ENCODE data around the gene CDK4. TPM values are rescaled to one million over a fixed set of nuclear protein-coding genes. Genes with fewer than 3 reads are reported as not detected.

CDK4 gene
- 100 to 1,000 TPM in 1 of 2 donors, 10 to 100 TPM in 1; 80.1 to 130 TPM for total RNA-seq
- polyA plus RNA-seq (ENCODE audit: insufficient read length in 6 of 6) = 100 to 1,000 TPM; 215 to 269 (median 245) TPM
- long read RNA-seq, donor 1, transcript CDK4-213 (3 exons, 685 nt) = minor isoform, 5 of 188 reads
- long read RNA-seq, donor 1, transcript CDK4-201 (8 exons, 2,076 nt) = major isoform, 116 of 188 reads
- long read RNA-seq, donor 1, partial matches to known transcripts = 45 of 188 reads
- long read RNA-seq, donor 1, other reads (novel, unspliced or antisense) = 20 of 188 reads
- long read RNA-seq, donor 2, transcript CDK4-201 (8 exons, 2,076 nt) = major isoform, 84 of 106 reads
- long read RNA-seq, donor 2, partial matches to known transcripts = 13 of 106 reads
- long read RNA-seq, donor 2, other reads (novel, unspliced or antisense) = 9 of 106 reads
- long read RNA-seq, donor 3, transcript CDK4-201 (8 exons, 2,076 nt) = major isoform, 118 of 130 reads
- long read RNA-seq, donor 3, partial matches to known transcripts = 0 of 130 reads
- long read RNA-seq, donor 3, other reads (novel, unspliced or antisense) = 10 of 130 reads
- long read RNA-seq, donor 4, transcript CDK4-201 (8 exons, 2,076 nt) = major isoform, 78 of 80 reads
- long read RNA-seq, donor 4, partial matches to known transcripts = 0 of 80 reads
- long read RNA-seq, donor 4, other reads (novel, unspliced or antisense) = 2 of 80 reads
- long read RNA-seq, donor 5, transcript CDK4-201 (8 exons, 2,076 nt) = major isoform, 76 of 181 reads
- long read RNA-seq, donor 5, partial matches to known transcripts = 54 of 181 reads
- long read RNA-seq, donor 5, other reads (novel, unspliced or antisense) = 48 of 181 reads
- long read RNA-seq, donor 6, transcript CDK4-201 (8 exons, 2,076 nt) = major isoform, 125 of 171 reads
- long read RNA-seq, donor 6, partial matches to known transcripts = 18 of 171 reads
- long read RNA-seq, donor 6, other reads (novel, unspliced or antisense) = 24 of 171 reads
- long read RNA-seq, donor 7, transcript CDK4-201 (8 exons, 2,076 nt) = major isoform, 73 of 92 reads
- long read RNA-seq, donor 7, partial matches to known transcripts = 0 of 92 reads
- long read RNA-seq, donor 7, other reads (novel, unspliced or antisense) = 15 of 92 reads
- long read RNA-seq, donor 8, transcript CDK4-201 (8 exons, 2,076 nt) = major isoform, 84 of 94 reads
- long read RNA-seq, donor 8, partial matches to known transcripts = 6 of 94 reads
- long read RNA-seq, donor 8, other reads (novel, unspliced or antisense) = 0 of 94 reads
- long read RNA-seq, donor 9, partial matches to known transcripts = 0 of 2 reads
- long read RNA-seq, donor 9, other reads (novel, unspliced or antisense) = 0 of 2 reads
- long read RNA-seq, donor 10, transcript CDK4-201 (8 exons, 2,076 nt) = major isoform, 129 of 139 reads
- long read RNA-seq, donor 10, partial matches to known transcripts = 1 of 139 reads
- long read RNA-seq, donor 10, other reads (novel, unspliced or antisense) = 8 of 139 reads
- long read RNA-seq, donor 11, transcript CDK4-201 (8 exons, 2,076 nt) = major isoform, 51 of 56 reads
- long read RNA-seq, donor 11, partial matches to known transcripts = 0 of 56 reads
- long read RNA-seq, donor 11, other reads (novel, unspliced or antisense) = 5 of 56 reads
- long read RNA-seq, donor 12, transcript CDK4-201 (8 exons, 2,076 nt) = major isoform, 75 of 153 reads
- long read RNA-seq, donor 12, partial matches to known transcripts = 41 of 153 reads
- long read RNA-seq, donor 12, other reads (novel, unspliced or antisense) = 35 of 153 reads

GRCh38 chr12:57751788-57752667 lies at the start of gene CDK4:
Gene CDK4 (minus strand): TSS chr12:57752310. CDS start chr12:57751717, 593 bp downstream.
- peaks cover 10 to 57% of the 10 kb centered on the region in 2 donors for H3K4me1 ChIP-seq
- peak within 1 kb of the TSS; percentile 67 to 75 for H3K4me3 ChIP-seq
- DNase-seq (peak; percentile 98 to 100 (median 100)), ATAC-seq (peak; percentile 83)
- no peak for TF ChIP-seq CTCF (IDR thresholded peaks at IDR 0.05)
- H3K27me3 ChIP-seq = peaks cover 0 to 12% of the 10 kb centered on the region in 2 donors
- intact Hi-C loops (cut with DNase I) = no loop called here
- H3K36me3 ChIP-seq = peaks cover 0 to 38% of the 10 kb centered on the region in 2 donors
- H3K27ac ChIP-seq = peak within 1 kb of the TSS; percentile 85 to 87
- no peaks in the 10 kb centered on the region for H3K9me3 ChIP-seq

GRCh38 chr12:57800965-57801364 lies 48.9 kb upstream of the CDK4 start:
- intact Hi-C loops (cut with DNase I) = no loop called here

GRCh38 chr12:57797933-57798332 lies 45.8 kb upstream of the CDK4 start:
- Histone ChIP-seq H3K4me1 (peaks cover 0 to 28% of the 10 kb centered on the region in 2 donors), H3K4me3 (no peak overlapping the region), H3K27ac (peak overlapping the region in 1 of 2 donors; percentile 3), H3K9me3 (no peaks in the 10 kb centered on the region), H3K27me3 (no peaks in the 10 kb centered on the region), H3K36me3 (peaks cover 3 to 88% of the 10 kb centered on the region in 2 donors)
- DNase-seq (no peak), ATAC-seq (peak; percentile 49)
- no peak for TF ChIP-seq CTCF (IDR thresholded peaks at IDR 0.05)
- intact Hi-C loops (cut with DNase I) = no loop called here

More at GRCh38 chr12:57800965-57801364, 48.9 kb upstream of the CDK4 start:
- Histone ChIP-seq H3K27me3 (no peaks in the 10 kb centered on the region), H3K4me3 (no peak overlapping the region), H3K36me3 (peaks cover 3 to 85% of the 10 kb centered on the region in 2 donors), H3K27ac (no peak overlapping the region), H3K4me1 (peaks cover 0 to 15% of the 10 kb centered on the region in 2 donors), H3K9me3 (no peaks in the 10 kb centered on the region)
- no peak for TF ChIP-seq CTCF (IDR thresholded peaks at IDR 0.05)
- no peak for DNase-seq
- no peak for ATAC-seq

GRCh38 chr12:57796996-57797395 lies 44.9 kb upstream of the CDK4 start:
- no peaks in the 10 kb centered on the region for H3K9me3 ChIP-seq
- peaks cover 3 to 88% of the 10 kb centered on the region in 2 donors for H3K36me3 ChIP-seq
- intact Hi-C loops (cut with DNase I) = no loop called here
- H3K4me1 ChIP-seq = peaks cover 0 to 28% of the 10 kb centered on the region in 2 donors
- H3K27me3 ChIP-seq = no peaks in the 10 kb centered on the region
- H3K4me3 ChIP-seq = no peak overlapping the region
- no peak overlapping the region for H3K27ac ChIP-seq
- TF ChIP-seq CTCF (IDR thresholded peaks at IDR 0.05) = no peak
- ATAC-seq = no peak
- DNase-seq = no peak
